Activated CD4-positive, alpha-beta T cell treated with anti-CD3 and anti-CD28 coated beads, Interleukin-2, Interleukin-4, amounts not matched to agents 100 ng/mL and 50 ng/mL, durations not matched to agents 16 hours and 8 hours (primary cell): ENCODE data around the gene GALNT13.

Experiments used
- DNase-seq: peaks from one replicate; pipeline ENCODE4 v3.0.0-alpha.2; 2020; ENCODE audit warnings: low spot score

GALNT13 gene

DNA sequence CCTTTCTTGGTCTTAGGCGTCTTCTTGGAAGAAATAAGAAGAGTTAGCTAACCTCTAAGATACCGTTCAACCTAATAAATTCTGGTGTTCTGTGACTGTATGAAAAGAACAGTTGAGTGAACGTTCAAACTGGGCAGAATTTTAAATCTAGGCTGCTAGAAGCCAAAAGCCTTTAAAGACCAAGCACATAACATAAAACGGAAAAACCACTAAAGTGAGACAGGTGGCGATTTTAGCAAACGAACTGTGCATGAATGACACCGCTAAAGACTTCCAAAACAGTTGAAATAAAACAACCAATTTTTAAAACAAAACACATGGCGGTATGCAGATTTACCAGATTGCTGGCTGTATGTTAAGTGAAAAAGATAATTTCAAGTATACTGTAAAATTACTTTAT, 73.1 kb downstream of the GALNT13 start:
- DNase-seq, result no peak

DNA sequence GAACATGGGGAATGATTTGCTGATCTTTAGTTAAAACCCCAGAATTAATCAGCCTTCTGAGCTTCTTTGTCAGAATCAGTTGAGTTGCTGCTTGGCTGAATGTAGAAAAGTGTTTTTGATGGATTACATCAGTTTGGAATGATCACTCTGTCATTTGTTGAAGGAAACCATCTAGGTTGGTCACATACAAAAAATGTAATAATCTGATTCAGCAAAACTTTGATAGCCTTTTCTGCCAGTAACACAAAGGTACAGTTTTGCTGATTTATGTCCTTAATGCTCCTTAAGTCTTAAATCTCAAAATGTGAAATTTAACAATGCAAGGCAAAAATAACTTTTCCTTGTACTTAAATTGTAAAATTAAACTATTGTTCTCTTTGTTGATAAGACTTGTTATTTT, 74.3 kb downstream of the GALNT13 start:
- DNase-seq, result no peak

DNA sequence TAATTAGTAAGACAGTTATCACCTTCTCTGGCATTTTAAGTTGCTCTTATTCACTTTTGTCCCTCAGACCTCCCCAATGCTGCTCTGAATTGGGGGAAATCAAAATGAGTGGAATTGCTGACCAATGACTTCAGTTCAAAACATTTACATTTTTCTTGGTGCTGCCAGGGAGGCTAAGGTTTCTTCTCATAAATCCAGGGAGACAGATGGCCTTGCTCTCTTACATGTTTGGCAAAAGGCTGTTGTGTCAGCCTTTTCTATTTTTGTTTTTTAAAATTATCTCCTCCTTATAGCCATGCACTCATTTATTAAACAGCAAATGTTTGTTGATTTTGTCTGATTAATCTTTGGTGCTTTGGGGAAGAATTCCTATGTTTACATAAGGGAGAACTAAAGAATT, 82.0 kb downstream of the GALNT13 start:
- no peak for DNase-seq

DNA sequence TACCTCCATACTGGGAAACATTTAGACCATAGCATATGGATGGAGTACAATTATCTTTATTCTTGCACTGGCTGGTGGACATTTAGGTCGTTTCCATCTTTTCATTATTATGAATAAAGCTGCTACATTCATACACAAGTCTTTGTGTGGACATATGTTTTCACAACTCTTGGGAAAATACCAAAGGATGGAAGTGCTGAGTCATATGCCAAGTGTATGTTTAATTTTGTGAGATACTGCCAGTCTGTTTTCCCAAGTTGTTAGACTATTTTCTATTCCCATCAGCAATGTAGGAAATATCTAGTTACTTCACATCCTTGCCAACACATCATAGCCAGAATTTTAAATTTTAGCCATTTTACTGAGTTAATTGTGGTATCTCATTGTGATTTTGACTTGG, 91.5 kb downstream of the GALNT13 start:
- no peak for DNase-seq

DNA sequence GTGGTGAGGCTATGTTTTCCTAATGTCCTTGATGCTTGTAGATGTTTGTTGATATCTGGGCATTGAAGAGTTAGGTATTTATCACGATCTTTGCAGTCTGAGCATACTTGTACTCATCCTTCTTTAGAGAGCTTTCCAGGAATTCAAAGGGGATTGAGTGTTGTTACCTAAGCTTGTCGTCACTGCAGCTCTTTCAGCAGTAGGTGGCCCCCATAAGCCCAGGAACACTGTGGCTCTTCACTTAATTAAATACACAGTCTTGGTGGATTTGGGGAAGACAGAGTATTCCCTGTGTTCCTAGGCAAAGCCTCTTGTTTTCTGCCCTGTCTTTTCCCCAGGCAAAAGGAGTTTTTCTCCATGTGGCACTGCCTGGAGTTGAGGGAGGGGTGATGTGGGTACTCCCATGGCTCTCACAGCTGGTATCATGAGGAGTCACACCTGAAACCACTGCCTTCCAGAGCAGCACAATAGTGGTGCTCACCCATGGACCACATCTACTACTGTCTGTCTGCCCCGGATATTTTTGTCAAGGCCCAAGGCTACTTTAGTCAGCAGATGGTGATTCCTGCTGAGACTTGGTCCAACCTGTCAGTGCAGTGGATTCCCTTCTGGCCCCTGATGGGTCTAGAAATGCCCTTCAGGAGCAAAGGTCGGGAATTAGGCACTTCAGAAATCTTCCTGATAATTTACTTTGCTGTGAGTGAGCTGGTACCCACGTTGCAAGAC, 95.7 kb downstream of the GALNT13 start:
- no peak for DNase-seq

DNA sequence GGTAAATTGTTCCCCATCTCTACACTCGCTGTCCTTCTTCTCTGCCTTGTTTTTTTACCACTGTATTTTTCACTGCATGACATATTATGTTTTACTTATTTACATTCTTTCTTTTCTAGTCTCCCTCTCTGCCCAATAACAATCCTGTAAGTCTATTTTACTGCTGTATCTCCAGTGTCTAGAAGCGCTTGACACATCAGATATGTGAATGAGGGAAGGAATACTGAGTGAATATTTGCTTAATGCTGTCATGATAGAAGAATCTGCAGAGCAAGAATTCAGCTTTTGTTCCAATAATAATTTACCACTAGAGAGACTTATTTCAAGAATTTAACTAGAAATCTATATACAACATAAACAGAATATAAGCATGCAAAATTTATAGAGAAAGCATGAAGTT, 99.5 kb downstream of the GALNT13 start:
- no peak for DNase-seq

DNA sequence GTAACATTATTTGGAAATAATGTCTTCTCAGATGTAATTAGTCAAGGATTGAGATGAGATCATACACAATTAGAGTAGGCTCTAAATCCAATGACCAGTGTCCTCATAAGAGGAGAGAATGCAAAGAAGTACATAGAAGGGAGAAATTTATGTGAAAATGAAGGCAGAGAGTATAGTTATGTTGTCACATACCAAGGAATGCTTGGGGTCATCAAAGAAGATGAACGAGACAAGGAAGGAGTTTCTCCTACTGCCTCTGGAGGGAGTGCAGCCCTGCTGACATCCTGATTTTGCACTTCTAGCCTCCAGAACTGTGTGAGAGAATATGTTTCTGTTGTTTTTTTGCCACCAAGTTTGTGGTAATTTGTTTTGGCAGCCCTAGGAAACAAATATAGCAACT, 100.1 kb downstream of the GALNT13 start:
- DNase-seq, result no peak

DNA sequence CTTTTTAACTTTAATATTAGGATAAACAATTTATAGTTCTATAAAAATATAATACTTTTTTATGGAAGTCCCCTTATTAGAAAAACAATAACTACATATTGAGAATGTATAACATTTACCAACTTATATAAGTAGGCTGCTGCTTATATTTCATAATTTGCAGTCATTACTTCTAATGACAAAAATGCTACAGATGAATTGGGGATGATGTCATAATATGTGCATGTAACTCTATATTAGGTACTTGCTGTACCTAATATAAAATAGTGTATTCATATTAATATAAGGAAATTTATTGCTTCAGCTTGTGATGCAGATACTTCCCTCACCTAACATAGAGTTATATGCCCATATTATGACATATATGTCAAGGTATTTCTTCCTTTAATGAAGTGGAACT, 100.7 kb downstream of the GALNT13 start:
- DNase-seq, result no peak

DNA sequence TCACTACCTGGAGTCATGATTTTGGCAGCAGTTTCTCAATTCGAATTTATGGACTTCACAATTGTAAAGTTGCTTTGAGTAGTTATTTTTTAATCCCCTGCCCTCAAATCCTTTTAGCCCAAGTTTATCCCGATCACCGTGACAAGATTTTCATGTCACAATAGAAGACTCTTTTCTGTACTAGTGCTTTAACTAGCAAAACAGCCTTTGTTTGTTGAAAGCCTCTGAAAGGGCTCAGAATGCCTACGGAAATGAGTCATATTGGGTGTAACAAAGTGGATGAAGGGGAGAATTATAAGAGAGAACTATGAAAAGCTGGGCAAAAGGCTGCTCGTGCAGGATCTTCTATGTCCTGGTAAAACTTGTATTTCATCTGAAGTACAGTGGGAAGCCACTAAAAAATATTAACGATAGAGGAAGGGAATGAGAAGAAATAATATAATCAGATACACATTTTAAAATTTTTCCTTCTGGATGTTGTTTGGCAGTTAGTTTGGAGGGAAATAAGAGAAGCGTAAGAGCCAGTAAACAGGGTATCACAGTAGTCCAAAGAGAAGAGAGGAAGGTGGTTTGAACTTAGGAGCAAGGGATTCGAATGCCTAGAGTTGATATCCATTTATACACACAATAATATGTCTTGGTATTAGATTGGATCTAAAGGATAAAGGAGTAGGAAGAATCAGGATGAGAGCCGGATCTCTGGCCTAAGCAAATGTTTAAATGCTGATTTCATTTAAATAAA, 114.9 kb downstream of the GALNT13 start:
- no peak for DNase-seq

DNA sequence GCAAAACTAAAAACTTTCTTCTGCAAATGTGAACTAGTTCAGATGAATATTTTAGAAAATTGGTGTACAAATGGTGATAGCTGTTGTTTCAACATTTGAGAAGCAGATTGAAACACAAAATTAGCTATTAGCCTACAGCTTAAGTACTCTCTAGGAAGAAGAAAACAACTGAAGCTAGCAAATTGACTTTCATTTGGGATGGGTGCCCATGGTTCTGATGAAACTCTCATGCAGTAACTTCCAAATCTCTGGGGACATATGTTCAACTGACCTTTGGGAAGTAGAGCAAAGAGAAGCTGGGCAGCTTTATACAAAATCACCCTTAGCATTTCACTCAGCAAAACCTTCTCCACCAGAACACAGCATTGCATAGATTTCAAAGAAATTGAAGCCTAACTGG, 119.0 kb downstream of the GALNT13 start:
- no peak for DNase-seq

DNA sequence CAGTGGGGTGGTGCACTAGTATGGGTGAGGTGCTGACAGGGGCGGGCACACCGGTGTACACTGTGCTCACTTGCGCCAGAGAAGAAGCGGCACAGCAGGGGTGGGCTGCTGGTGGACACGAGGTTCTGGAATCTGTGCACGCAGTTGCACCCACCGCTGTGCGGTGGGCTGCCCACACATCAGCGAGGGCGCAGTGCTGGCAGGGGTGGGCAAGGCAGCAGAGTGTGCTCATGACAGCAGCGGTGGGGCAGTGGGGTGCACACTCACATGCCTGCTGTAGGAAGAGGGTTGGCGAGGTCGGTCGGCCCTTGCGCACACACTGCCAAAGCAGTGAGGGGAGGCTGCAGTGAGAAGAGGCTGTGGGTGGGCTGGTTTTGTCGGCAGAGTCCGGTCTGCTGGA, 141.8 kb downstream of the GALNT13 start:
- no peak for DNase-seq

DNA sequence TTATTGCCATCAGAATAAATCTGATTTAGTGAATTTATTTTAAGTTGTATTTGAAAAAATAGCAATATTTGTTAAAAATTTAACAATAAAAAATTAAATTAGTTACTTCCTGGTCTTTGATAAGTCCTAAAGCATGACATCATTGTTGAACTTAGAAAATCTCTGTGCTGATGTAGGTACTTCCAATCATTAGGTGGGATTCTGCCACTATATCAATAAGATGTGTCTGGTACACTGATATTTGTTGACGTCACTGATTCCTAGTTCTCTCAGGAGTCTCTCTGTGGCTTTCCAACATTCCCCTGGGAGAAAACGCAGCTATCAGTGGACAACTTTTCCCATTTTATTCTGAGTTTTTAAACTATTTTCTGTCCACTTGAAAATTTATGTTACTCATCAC, 143.5 kb downstream of the GALNT13 start:
- no peak for DNase-seq

DNA sequence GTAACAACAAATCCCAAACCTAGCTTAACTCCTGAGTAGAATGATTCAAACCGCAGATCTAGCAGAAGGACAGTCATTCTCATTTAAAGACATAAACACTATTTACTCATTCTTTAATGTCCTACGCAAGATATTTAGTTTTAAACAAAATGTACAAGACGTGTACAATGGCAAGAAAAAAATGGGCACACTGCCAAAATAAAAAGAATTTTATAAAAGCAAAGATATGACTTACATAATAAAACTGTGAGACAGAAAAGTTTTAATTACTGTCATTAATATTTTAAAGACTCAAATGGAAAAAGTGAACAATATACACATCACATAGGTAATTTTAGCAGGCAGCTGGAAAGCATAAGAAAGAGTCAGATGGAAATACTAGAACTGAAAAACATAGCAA, 157.8 kb downstream of the GALNT13 start:
- no peak for DNase-seq

DNA sequence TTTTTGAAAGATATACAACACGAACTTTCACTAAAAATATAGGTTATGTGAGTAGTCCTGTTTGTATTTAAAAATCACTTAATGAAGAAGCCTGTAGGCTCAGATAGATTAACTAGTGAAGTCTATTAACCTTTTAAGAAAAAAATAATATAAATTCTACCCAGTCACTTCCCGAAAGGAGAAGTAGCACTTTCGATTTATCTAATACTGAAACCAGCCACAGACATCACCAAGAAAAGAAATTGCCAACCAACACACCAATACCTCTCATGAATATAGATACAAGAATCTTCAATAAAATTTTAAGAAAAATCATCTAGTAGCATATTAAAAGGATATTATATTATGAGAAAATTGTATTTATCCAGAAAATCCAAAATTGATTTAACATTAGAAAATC, 160.5 kb downstream of the GALNT13 start:
- DNase-seq, result no peak

DNA sequence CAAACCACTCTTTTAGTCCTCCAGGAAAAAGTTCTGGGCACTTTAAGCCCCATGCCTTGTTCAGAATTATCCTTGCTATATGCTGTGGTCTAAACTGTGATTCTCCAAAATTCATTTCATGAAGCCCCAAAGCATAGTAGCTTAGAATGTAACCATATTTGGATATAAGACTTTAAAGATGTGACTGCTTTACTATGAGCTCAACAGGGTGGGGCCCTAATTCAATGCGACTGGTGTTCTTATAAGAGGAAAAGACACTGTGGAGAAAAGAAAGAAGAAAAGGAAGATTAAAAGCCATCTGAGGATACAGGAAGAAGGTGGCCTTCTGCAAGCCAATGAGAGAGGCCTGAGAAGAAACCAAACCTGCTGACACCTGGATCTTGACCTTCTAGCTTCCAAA, 174.8 kb downstream of the GALNT13 start:
- no peak for DNase-seq

DNA sequence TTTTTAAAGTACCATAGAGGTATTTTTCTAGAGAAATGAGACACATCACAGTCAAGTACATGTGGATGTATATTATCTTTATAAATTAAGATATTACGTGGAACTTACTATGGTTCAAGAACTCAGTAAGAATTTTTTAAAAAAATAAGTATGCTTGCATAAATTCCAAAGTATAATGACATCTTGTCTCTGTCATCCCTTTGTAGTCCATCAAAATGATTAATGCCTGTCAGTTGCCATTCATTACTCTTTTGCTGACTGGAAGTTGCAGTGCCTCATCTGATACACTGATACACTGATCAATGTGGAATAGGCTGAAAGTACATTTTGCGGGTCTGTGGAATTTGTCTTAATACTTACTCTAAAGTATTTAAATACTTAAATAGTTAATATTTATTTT, 177.2 kb downstream of the GALNT13 start:
- DNase-seq, result no peak

DNA sequence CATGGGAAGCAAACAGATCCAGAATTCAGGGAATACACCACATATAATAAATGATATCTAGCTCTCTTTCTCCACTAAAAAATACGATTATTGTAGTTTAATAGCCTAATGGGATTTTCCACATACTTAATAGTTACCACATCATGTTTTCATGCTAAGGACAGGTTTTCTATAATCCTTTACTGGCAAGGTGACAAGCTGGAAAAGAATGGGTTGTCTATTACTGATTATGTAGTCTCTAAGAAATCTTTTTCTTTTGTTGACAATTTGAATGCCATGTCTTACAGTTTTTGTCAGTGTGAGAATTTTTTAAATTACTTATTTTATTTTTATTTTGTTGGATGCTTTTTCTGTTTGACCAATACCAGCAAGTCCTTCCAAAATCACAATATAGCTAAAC, 177.8 kb downstream of the GALNT13 start:
- DNase-seq, result no peak

DNA sequence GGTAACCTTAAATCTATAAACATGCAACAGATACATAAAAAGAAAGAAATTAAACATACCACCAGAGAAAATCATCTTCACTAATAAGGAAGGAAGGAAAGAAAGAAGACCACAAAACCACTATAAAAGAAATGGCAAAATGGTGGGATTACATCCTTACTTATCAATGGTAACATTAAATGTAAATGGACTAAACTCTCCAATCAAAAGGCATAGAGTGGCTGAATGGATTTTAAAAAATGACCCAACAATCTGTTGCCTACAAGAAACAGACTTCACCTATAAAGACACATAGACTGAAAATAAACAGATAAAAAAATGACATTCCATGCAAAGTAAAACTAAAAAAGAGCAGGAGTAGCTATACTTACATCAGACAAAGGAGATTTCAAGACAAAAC, 195.4 kb downstream of the GALNT13 start:
- DNase-seq, result no peak

DNA sequence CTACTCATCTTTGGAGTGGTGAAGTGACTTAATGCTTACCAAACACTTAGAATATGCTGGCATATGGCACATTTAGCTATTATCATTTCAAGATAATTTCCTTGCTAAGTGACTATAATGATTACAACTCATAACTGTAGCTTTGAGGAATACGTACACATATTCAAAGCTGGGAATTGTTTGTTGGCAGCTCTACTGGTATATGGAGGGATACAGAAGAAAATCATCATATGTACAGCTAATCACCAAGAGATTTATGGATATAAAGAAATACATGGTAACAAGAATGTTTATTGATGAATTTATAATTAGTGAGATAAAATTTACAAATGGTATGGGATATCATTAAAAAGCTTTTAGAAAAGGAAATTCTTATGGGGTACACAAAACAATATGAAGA, 207.2 kb downstream of the GALNT13 start:
- no peak for DNase-seq

DNA sequence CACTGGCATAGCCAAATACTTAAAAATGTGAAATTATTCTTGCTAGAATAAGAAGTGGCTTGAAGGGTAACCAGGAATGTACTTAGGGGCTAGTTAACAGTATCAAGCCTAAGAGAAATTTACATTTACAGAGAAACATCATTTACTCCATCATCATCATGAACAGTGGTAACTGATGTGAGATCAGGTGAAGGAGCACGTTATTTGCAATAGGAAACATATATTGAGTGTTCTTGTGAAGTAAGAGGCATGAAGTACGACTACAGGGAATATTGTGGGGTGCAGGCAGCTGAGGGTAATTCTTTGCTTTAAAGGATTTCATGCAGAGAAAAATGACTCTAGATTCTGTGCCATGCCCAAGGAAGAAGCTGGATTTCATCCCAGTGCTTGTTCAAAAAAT, 220.8 kb downstream of the GALNT13 start:
- no peak for DNase-seq

DNA sequence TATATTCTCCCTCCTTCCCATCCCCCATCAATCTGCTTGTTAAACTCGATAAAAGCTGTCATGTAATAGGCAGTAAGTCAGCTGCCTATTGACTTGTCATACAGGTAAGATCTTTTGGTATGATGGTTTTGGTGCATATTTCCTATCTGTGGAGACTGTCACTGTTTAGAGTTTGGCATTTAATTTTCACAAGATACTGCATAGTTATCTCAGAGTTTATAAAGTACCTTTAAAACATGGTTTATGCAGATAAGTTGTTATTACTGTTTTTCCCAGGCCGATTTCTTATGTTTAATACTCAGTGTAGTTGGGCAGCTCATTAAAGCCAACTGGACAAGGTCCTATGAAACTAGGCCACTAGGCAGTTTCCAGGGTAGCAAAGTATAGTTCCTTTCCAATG, 222.1 kb downstream of the GALNT13 start:
- DNase-seq, result no peak

DNA sequence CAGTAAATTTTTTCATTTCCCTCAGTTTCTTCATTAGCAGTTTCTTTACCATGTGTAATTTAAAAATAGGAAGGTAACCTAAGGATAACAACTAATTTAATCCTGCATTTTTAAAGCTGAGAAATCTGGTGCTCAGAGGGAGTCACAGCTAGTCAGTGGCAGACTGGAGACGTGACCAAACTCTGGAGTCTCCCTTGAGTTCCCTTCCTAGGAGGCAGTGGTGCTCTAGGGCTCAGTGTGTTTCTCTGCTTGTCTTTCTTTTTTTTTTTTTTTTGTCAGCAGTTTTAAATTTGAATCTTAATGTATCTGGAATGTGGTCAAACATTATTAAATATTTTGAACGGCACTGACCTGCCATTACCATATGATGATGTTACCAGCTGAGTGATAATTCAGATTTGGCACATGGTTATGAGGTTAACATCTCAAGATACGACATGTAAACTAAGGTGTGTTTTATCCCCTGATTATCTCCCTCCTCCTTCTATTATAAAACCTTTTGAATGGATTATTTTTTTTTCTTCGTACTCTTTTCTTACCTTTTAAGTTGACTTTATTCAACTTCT, 226.2 kb downstream of the GALNT13 start:
- DNase-seq, result no peak

DNA sequence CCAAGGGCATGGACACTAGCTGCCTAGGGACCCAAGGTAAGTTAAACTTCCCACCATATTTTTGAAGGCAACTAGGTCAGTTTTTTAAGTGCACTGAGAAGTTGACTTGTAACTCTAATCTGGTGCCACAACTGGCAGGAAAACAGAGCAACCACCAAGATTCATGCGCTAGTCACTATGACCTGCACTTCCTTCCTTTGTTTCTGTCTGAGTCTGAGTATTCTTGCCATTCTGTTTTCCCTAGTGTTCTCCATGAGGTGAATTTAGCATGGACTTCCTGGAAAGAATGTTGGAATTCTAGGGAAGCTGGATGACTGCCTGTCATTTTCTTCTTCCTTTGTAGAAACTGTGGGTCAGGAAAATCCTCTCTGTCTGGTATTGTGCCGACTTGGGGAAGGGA, 249.0 kb downstream of the GALNT13 start:
- no peak for DNase-seq

DNA sequence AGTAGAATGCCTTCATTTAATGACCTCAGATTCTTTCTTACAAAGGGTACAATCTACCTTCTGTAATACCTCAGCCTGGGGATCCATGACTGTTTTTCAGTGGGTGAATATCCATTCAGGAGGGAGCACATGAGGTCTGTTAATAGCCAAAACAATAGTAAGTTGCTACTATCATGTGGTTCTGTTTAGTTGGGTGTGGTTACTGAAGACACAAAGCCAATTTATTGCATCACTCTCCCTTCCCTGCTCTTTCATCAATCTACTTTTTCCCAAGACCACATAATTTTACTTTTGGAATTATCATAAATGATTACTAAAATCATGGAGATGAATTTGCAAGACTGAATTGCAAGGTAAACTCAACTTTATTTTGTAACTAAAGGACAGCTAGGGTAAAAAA, 254.2 kb downstream of the GALNT13 start:
- no peak for DNase-seq
